Frontal cortex (tissue), 4 donors: ENCODE data around the gene SLC51A. TPM values are rescaled to one million over a fixed set of nuclear protein-coding genes. Genes with fewer than 3 reads are reported as not detected.

Source experiments
- DNase-seq, 2 donors: peaks; one replicate each; pipeline ENCODE4 v3.0.0; 2012; ENCODE audit warnings: low spot score in 2 of 2
- FAIRE-seq: peaks from 2 replicates; lab custom pipeline; 2012; peaks lifted over from hg19 to GRCh38; lab: Jason Lieb, UNC
- small RNA-seq: library from RNA; depleted of rRNA; stranded (forward); fragments of <200 nt; gene quantifications from one replicate; pipeline ENCODE3, GENCODE V24; 2014
- total RNA-seq: library from RNA; depleted of rRNA; stranded (reverse); fragments of >200 nt; gene quantifications from one replicate; pipeline ENCODE4 v1.2.3, GENCODE V29; 2014
- donor health status: control.
- donor health status: control.
- donor health status: control.

SLC51A gene
- total RNA-seq, 1 donor from 2014 or later, result not detected

GRCh38 chr3:196275126-196275525, 58.8 kb downstream of the SLC51A start:
- DNase-seq (no peak), FAIRE-seq (no peak)

- FAIRE-seq (no peak), DNase-seq (no peak)
Observed at GRCh38 chr3:196280689-196281440, 64.5 kb downstream of the SLC51A start.

- FAIRE-seq (no peak), DNase-seq (no peak)
Observed at GRCh38 chr3:196281962-196282361, 65.6 kb downstream of the SLC51A start.

Small RNA genes within 50 kb of the gene (small RNA-seq; reads per million reads assigned to genes)
- gene RF00019, result not detected

Other genes starting within 250 kb of the SLC51A start
- 113 TPM for gene TFRC, start 134.4 kb upstream of the SLC51A start, total RNA-seq
- gene ZDHHC19, start 5.1 kb upstream of the SLC51A start, total RNA-seq, result not detected
- gene PCYT1A, start 71.2 kb downstream of the SLC51A start, total RNA-seq, result 15.1 TPM
- 36.7 TPM for gene DYNLT2B, start 101.7 kb downstream of the SLC51A start, total RNA-seq
- gene TM4SF19, start 121.9 kb downstream of the SLC51A start, total RNA-seq, result not detected
- gene UBXN7, start 215.9 kb downstream of the SLC51A start, total RNA-seq, result 51.0 TPM